IPS DF 19.7 (cell line): ENCODE results near the gene AQP12B.

ENCODE experiments used
- DNase-seq: peaks from one replicate; pipeline ENCODE4 v3.0.0-alpha.2; 2013; ENCODE audit warnings: low read depth, low spot score

The AQP12B gene

DNA sequence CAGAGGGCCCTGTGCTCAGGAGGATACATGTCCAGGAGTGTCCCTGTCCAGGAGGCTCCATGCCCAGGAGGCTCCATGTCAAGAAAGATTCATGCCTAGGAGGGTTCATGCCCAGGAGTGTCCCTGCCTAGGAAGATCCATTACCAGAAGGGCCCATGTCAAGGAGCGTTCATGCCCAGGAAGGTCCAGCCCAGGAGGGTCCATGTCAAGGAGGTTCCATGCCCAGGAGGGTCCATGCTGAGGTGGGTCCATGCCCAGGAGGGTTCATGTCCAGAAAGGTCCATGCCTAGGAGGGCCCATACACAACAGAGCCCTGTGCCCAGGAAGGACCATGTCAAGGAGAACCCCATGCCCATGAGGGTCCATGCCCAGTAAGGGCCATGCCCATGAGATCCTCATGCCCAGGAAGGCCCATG is 50.4 kb downstream of the AQP12B start:
- no peak for DNase-seq

GRCh38 chr2:240631548-240632305 is 51.0 kb downstream of the AQP12B start:
- DNase-seq, result no peak

DNA sequence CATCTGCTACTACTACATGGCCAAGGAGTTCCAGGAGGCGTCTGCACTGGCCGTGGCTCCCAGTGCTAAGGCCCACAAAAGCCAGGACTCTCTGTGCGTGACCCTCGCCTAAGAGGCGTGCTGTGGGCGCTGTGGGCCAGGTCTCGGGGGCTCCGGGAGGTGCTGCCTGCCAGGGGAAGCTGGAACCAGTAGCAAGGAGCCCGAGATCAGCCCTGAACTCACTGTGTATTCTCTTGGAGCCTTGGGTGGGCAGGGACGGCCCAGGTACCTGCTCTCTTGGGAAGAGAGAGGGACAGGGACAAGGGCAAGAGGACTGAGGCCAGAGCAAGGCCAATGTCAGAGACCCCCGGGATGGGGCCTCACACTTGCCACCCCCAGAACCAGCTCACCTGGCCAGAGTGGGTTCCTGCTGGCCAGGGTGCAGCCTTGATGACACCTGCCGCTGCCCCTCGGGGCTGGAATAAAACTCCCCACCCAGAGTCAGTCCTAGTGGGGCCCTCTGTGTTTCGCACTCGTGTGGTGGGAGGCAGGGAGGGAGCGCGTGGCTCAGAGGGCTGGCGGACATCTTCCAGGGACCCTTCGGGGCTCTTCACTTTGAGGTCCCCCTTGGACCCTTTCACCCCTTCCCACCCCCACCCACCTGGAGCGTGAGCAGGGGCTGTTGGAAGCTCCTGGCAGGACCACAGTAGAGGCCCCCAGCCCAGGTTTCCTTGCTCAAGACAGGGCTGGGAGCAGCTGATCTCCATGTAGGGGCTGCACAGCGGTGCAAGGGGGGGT is 51.7 kb downstream of the AQP12B start:
- no peak for DNase-seq

DNA sequence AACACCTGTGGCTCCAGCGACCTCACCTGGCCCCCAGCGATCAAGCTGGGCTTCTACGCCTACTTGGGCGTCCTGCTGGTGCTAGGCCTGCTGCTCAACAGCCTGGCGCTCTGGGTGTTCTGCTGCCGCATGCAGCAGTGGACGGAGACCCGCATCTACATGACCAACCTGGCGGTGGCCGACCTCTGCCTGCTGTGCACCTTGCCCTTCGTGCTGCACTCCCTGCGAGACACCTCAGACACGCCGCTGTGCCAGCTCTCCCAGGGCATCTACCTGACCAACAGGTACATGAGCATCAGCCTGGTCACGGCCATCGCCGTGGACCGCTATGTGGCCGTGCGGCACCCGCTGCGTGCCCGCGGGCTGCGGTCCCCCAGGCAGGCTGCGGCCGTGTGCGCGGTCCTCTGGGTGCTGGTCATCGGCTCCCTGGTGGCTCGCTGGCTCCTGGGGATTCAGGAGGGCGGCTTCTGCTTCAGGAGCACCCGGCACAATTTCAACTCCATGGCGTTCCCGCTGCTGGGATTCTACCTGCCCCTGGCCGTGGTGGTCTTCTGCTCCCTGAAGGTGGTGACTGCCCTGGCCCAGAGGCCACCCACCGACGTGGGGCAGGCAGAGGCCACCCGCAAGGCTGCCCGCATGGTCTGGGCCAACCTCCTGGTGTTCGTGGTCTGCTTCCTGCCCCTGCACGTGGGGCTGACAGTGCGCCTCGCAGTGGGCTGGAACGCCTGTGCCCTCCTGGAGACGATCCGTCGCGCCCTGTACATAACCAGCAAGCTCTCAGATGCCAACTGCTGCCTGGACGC is 52.5 kb downstream of the AQP12B start:
- DNase-seq, result no peak

DNA sequence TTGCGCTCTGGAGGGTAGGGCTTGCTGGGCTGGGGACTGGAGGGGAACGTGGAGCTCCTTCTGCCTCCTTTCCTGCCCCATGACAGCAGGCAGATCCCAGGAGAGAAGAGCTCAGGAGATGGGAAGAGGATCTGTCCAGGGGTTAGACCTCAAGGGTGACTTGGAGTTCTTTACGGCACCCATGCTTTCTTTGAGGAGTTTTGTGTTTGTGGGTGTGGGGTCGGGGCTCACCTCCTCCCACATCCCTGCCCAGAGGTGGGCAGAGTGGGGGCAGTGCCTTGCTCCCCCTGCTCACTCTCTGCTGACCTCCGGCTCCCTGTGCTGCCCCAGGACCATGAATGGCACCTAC is 53.1 kb downstream of the AQP12B start:
- DNase-seq, result no peak

DNA sequence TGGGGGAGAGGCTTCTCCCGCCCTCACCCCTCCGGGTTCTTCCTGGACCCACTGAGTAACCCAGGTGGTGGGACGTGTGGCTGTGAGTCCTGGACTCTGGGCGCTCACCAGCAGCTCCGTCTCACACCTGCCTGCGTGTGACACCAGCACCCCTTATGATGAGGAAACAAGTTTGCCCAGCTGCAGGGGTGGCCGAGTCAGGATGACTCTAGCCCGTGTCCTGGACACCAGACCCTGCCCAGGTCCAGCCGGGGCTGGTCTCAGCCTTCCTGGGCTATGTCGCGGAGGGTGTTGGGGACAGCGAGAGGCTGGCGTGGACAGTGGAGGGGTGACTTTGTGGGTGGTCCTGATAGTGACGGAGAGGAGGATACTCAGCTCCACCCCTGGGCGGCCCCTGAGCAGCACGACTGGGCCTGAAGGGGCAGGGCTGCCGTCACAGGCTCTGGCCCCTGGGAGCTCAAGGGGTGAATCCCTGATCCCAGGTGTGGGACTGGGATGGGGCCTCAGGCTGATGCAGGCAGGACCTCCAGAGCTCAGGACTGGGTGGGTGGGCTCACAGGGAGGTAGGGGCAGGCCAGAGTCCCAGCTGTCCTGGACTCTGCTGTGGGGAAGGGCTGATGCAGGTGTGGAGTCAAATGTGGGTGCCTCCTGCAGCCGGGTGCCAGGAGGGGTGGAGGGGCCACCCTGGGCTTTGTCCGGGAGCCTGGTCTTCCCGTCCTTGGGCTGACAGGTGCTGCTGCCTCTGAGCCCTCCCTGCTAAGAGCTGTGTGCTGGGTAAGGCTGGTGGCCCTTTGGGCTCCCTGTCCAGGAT is 53.7 kb downstream of the AQP12B start:
- no peak for DNase-seq

DNA sequence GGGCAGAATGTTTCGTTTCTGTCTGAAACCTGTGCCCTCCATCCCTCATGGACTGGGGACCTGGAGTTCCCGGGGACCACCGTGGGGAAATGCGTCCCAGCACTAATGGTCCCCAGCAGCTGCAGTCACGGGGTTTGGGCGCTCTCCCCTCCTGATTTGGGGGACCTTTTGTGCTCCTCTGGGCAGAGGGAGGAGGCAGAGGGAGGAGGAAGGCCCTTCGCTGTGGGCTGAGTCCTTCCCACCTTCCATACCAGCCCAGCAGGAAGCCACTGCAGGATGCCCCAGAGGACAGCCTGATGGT is 54.2 kb downstream of the AQP12B start:
- no peak for DNase-seq

GRCh38 chr2:240627736-240628506 is 54.8 kb downstream of the AQP12B start:
- DNase-seq, result no peak

GRCh38 chr2:240626531-240627300 is 56.0 kb downstream of the AQP12B start:
- no peak for DNase-seq
